ENCODE results near the gene ACACA. TPM values are rescaled to one million over a fixed set of nuclear protein-coding genes. Genes with fewer than 3 reads are reported as not detected.
A peak's percentile ranks its signal among the peaks of the same experiment; 100 is the strongest.

The ACACA gene
- total and polyA plus RNA-seq, 9 of the 15 experiments (the other 6 are each of a cell fraction or from before 2014, with no cell fraction given): 35.9 to 135 (median 88.4) TPM

- no peaks in the 10 kb centered on the region for H3K27me3 ChIP-seq (ENCODE audit: control insufficient read depth in 2 of 2, insufficient read depth in 2 of 2, low read length in 2 of 2)
- no peak overlapping the region for H3K27ac ChIP-seq (ENCODE audit: extremely low read depth, low read depth, low read length)
- no peak overlapping the region for H3K4me3 ChIP-seq
- intact Hi-C loops (cut with micrococcal nuclease) (no loop called here), in situ Hi-C loops (cut with MboI) (no loop called here)
- no peak overlapping the region for H3K4me2 ChIP-seq (ENCODE audit: insufficient read depth, low read length)
- H2AFZ ChIP-seq (ENCODE audit: low read depth, low read length): no peak overlapping the region
- H3K79me2 ChIP-seq (ENCODE audit: control insufficient read depth, insufficient read depth, low read length): no peaks in the 10 kb centered on the region
- BruUV-seq (replicated peaks): no TSS peak
- no peak for FAIRE-seq
- CTCF ChIA-PET (ENCODE audit: low intra/inter-chr PET ratio): no interaction called here
- H3K9me1 ChIP-seq (ENCODE audit: control insufficient read depth, insufficient read depth, low read length): no peaks in the 10 kb centered on the region
- ATAC-seq: no peak
- no peaks in the 10 kb centered on the region for H3K9me3 ChIP-seq (replicated peaks; ENCODE audit: control insufficient read depth, insufficient read depth, low read depth, low read length)
- no peak for DNase-seq (ENCODE audit: extremely low read depth in 1 of 4, low spot score in 3 of 4)
- H3K4me1 ChIP-seq (replicated peaks in 1 of 2; ENCODE audit: control insufficient read depth in 2 of 2, insufficient read depth in 2 of 2, low read length in 2 of 2): peaks cover 3 to 6% of the 10 kb centered on the region in 2 experiments; a peak in 3 of 5 replicates
- peaks cover 71% of the 10 kb centered on the region for H3K36me3 ChIP-seq (ENCODE audit: control insufficient read depth, insufficient read depth, low read length)
- no peaks in the 10 kb centered on the region for H4K20me1 ChIP-seq (replicated peaks; ENCODE audit: control insufficient read depth, insufficient read depth, low read length)
- no peak overlapping the region for H3K9ac ChIP-seq (ENCODE audit: insufficient read depth in 1 of 2, low read depth in 2 of 2, low read length in 2 of 2)
- POLR2A ChIA-PET: no interaction called here
- WGBS (ENCODE audit: insufficient coverage, low coverage, missing lambda C conversion rate): 56% methylated on average over 1 of the region's 1 CpG
- TF ChIP-seq SMAD3 (CRISPR knock-in tag; conservative IDR thresholded peaks at IDR 0.05) (no peak), PTBP1 (IDR thresholded peaks at IDR 0.05; ENCODE audit: low read depth, low read length) (no peak), MLX (CRISPR knock-in tag; conservative IDR thresholded peaks at IDR 0.05) (no peak), FIP1L1 (IDR thresholded peaks at IDR 0.05; ENCODE audit: low read depth, low read length, poor library complexity, severe bottlenecking) (no peak), MED1 (CRISPR knock-in tag; IDR thresholded peaks at IDR 0.05; ENCODE audit: borderline replicate concordance) (no peak), DIDO1 (tag; IDR thresholded peaks at IDR 0.05; ENCODE audit: low read depth) (no peak), HEY1 (CRISPR knock-in tag; IDR thresholded peaks at IDR 0.05; ENCODE audit: borderline replicate concordance) (no peak), NFIC (IDR thresholded peaks at IDR 0.05) (no peak), NCOA1 (IDR thresholded peaks at IDR 0.05; ENCODE audit: low read depth) (no peak), ZNF354B (CRISPR knock-in tag; IDR thresholded peaks at IDR 0.05) (no peak), ZFP36 (IDR thresholded peaks at IDR 0.05; ENCODE audit: low read depth, low read length, partially characterized antibody) (peak; percentile 68), BDP1 (IDR thresholded peaks at IDR 0.05; ENCODE audit: insufficient read depth, insufficient read length) (no peak), BCOR (IDR thresholded peaks at IDR 0.05) (peak; percentile 83), ZNF707 (CRISPR knock-in tag; conservative IDR thresholded peaks at IDR 0.05) (no peak), ZNF407 (IDR thresholded peaks at IDR 0.05; ENCODE audit: low read depth) (no peak), ZNF444 (CRISPR knock-in tag; IDR thresholded peaks at IDR 0.05) (no peak), KDM1A (IDR thresholded peaks at IDR 0.05) (0 out of 4 replicates have a peak, but pooled peaks of 1 of the 2 experiments have one; percentile 11)
These were observed 18.6 kb upstream of the ACACA start for GRCh38 chr17:37425268-37425667.

Measured in K562 (cell line).